ENCODE results near the gene ZBTB44. TPM values are rescaled to one million over a fixed set of nuclear protein-coding genes. Genes with fewer than 3 reads are reported as not detected.

ZBTB44 gene
- total and polyA plus RNA-seq, 2 donors (not counting 1 experiment from before 2014, with no cell fraction given): 22.8 to 36.5 TPM

GRCh38 chr11:130330101-130330684, 15.5 kb upstream of the ZBTB44 start:
- Histone ChIP-seq H3K79me2 (ENCODE audit: control insufficient read depth, insufficient read depth, low read length) (no peaks in the 10 kb centered on the region), H3K4me1 (ENCODE audit: control insufficient read depth, extremely low read depth, insufficient read depth, low read length) (no peaks in the 10 kb centered on the region), H3K36me3 (ENCODE audit: control insufficient read depth, insufficient read depth, low read length) (no peaks in the 10 kb centered on the region), H3K4me2 (ENCODE audit: extremely low read depth, insufficient read depth, low read length) (no peak overlapping the region), H3K27ac (ENCODE audit: insufficient read depth, low read length) (no peak overlapping the region), H2AFZ (ENCODE audit: low read length) (no peak overlapping the region), H3K9ac (ENCODE audit: insufficient read depth, low read length) (no peak overlapping the region), H3K9me3 (ENCODE audit: control insufficient read depth, insufficient read depth, low read depth, low read length) (no peaks in the 10 kb centered on the region), H4K20me1 (ENCODE audit: control insufficient read depth, extremely low read depth, insufficient read depth, low read length) (no peaks in the 10 kb centered on the region), H3K4me3 (replicated peaks in 1 of 4; ENCODE audit: control extremely low read depth in 1 of 4, insufficient read depth in 1 of 4, low read depth in 3 of 4, low read length in 4 of 4) (no peak overlapping the region), H3K27me3 (ENCODE audit: control insufficient read depth, insufficient read depth, low read length) (no peaks in the 10 kb centered on the region)
- DNase-seq (ENCODE audit: low read depth in 2 of 2): no peak
- no peak for TF ChIP-seq EZH2 (IDR thresholded peaks at IDR 0.05; ENCODE audit: low read length, missing control alignments)
- TF ChIP-seq CTCF (conservative IDR thresholded peaks at IDR 0.05 in 1 of 2, IDR thresholded peaks at IDR 0.05 in 1 of 2; ENCODE audit: low read depth in 1 of 2, low read length in 2 of 2): no peak

- Histone ChIP-seq H4K20me1 (ENCODE audit: control insufficient read depth, extremely low read depth, insufficient read depth, low read length) (no peaks in the 10 kb centered on the region), H2AFZ (ENCODE audit: low read length) (no peak overlapping the region), H3K4me1 (ENCODE audit: control insufficient read depth, extremely low read depth, insufficient read depth, low read length) (no peaks in the 10 kb centered on the region), H3K4me2 (ENCODE audit: extremely low read depth, insufficient read depth, low read length) (no peak overlapping the region), H3K27me3 (ENCODE audit: control insufficient read depth, insufficient read depth, low read length) (no peaks in the 10 kb centered on the region), H3K36me3 (ENCODE audit: control insufficient read depth, insufficient read depth, low read length) (no peaks in the 10 kb centered on the region), H3K9me3 (ENCODE audit: control insufficient read depth, insufficient read depth, low read depth, low read length) (no peaks in the 10 kb centered on the region), H3K9ac (ENCODE audit: insufficient read depth, low read length) (no peak overlapping the region), H3K27ac (ENCODE audit: insufficient read depth, low read length) (no peak overlapping the region), H3K4me3 (replicated peaks in 1 of 4; ENCODE audit: control extremely low read depth in 1 of 4, insufficient read depth in 1 of 4, low read depth in 3 of 4, low read length in 4 of 4) (no peak overlapping the region), H3K79me2 (ENCODE audit: control insufficient read depth, insufficient read depth, low read length) (no peaks in the 10 kb centered on the region)
- TF ChIP-seq CTCF (conservative IDR thresholded peaks at IDR 0.05 in 1 of 2, IDR thresholded peaks at IDR 0.05 in 1 of 2; ENCODE audit: low read depth in 1 of 2, low read length in 2 of 2) (no peak), EZH2 (IDR thresholded peaks at IDR 0.05; ENCODE audit: low read length, missing control alignments) (no peak)
- no peak for DNase-seq (ENCODE audit: low read depth in 2 of 2)
Measured at GRCh38 chr11:130328420-130328819, 13.7 kb upstream of the ZBTB44 start.

GRCh38 chr11:130327716-130328115, 13.0 kb upstream of the ZBTB44 start:
- no peak overlapping the region for H3K4me2 ChIP-seq (ENCODE audit: extremely low read depth, insufficient read depth, low read length)
- no peaks in the 10 kb centered on the region for H3K9me3 ChIP-seq (ENCODE audit: control insufficient read depth, insufficient read depth, low read depth, low read length)
- H3K79me2 ChIP-seq (ENCODE audit: control insufficient read depth, insufficient read depth, low read length): no peaks in the 10 kb centered on the region
- no peak overlapping the region for H3K9ac ChIP-seq (ENCODE audit: insufficient read depth, low read length)
- H3K27ac ChIP-seq (ENCODE audit: insufficient read depth, low read length): no peak overlapping the region
- no peak for DNase-seq (ENCODE audit: low read depth in 2 of 2)
- TF ChIP-seq EZH2 (IDR thresholded peaks at IDR 0.05; ENCODE audit: low read length, missing control alignments) (no peak), CTCF (conservative IDR thresholded peaks at IDR 0.05 in 1 of 2, IDR thresholded peaks at IDR 0.05 in 1 of 2; ENCODE audit: low read depth in 1 of 2, low read length in 2 of 2) (no peak)
- H3K4me1 ChIP-seq (ENCODE audit: control insufficient read depth, extremely low read depth, insufficient read depth, low read length): no peaks in the 10 kb centered on the region
- H2AFZ ChIP-seq (ENCODE audit: low read length): no peak overlapping the region
- no peaks in the 10 kb centered on the region for H4K20me1 ChIP-seq (ENCODE audit: control insufficient read depth, extremely low read depth, insufficient read depth, low read length)
- H3K4me3 ChIP-seq (replicated peaks in 1 of 4; ENCODE audit: control extremely low read depth in 1 of 4, insufficient read depth in 1 of 4, low read depth in 3 of 4, low read length in 4 of 4): no peak overlapping the region
- H3K27me3 ChIP-seq (ENCODE audit: control insufficient read depth, insufficient read depth, low read length): no peaks in the 10 kb centered on the region
- H3K36me3 ChIP-seq (ENCODE audit: control insufficient read depth, insufficient read depth, low read length): no peaks in the 10 kb centered on the region

Data from fibroblast of lung (primary cell).